ENCODE results near the gene PNMA8A.
"Not testable (repeated sequence)": the region's sequence is repeated elsewhere in the genome, so short reads cannot be mapped to it uniquely, and the experiment has no call there.

PNMA8A gene, protein sequence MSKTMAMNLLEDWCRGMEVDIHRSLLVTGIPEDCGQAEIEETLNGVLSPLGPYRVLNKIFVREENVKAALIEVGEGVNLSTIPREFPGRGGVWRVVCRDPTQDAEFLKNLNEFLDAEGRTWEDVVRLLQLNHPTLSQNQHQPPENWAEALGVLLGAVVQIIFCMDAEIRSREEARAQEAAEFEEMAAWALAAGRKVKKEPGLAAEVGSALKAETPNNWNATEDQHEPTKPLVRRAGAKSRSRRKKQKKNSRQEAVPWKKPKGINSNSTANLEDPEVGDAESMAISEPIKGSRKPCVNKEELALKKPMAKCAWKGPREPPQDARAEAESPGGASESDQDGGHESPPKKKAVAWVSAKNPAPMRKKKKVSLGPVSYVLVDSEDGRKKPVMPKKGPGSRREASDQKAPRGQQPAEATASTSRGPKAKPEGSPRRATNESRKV

DNA sequence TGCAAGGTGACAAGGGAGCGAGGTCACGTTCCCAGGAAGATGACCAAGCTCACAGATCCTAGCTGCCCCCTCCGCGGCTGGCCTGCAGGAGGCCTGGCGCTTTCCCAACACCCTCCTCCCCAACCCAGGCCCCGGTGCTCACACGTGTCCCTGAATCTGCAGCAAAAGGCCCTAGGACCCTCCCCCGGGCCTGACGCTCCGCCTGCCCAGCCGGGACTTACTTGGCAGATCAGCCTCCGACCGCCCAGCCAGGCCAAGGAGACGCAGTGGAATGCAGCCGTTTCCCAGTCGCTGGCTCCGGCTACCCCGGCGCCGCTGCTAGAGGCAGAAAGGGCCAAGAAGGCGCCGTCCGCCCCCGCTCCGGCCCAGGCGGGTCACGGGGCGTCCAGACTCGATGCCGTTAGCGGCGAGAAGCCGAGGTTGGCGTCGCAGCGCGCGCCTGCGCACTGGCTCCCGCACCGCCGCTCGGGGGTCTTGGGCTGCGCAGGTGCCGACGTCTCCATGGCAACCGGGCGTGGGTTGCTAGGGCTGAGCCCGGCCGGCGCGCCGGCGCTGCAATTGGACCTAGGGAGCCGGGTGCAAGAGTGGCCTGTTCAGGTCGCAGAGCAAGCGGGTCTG lies at the start of gene PNMA8A:
Gene PNMA8A (minus strand): TSS at position 448 of the 618 bp plus-strand sequence. CDS start 528 bp downstream, outside the sequence.
- no peak for DNase-seq

- no peak for DNase-seq
Measured at GRCh38 chr19:46520616-46521015, 49.3 kb upstream of the PNMA8A start.

DNA sequence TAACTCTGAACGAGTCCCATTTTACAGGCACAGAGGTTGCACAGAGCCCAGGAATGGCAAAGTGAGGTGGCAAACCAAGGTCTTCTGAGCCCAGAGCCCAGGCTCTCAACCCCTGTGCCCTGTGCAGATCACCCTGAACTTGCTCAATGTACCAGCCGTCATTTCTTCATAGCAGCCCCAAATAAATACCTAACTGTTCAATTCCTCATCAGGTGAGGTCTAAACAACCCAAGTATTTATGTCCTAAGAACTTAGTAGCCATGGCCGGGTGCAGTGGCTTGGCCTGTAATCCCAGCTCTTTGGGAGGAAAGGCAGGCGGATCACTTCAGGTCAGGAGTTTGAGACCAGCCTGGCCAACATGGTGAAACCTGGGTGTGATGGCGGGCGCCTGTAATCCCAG lies 46.1 kb upstream of the PNMA8A start:
- DNase-seq: no peak

DNA sequence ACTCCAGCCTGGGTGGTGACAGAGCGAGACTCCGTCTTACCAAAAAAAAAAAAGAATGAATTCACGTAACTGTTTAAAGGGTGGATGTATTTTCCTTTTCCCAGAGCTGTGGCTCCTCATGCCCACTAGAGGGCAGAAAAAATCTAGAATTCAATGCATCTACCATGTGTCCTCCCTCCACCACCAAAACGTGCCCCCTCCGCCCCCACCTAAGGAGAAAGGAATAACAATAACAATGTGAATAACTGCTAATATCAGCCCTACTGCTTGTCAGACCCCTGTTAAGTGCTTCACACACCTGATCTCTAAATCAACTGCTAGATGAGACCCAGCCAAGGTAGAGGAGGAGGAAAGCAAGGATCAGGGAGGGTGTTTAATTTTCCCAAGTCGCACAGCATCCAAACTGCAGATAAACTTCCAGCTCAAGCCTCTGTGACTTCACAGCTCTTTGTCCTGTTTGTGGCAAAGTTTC lies 44.6 kb upstream of the PNMA8A start:
- no peak for DNase-seq

DNA sequence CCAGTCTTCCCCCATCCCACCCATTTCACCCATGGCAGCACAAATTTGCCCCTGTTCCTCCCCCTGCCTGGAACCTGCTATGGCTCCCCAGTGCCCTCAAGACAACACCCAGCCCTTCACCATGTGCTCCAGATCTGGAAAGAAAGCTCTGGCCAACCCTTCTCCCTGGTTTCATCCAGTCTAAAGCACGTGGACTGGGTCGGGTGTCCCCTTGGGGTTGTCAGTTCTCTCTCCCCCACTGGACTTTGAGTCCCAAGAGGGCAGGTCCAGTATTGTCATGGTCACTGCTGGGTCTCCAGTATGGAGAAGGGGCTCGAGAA lies 43.9 kb upstream of the PNMA8A start:
- DNase-seq: no peak

DNA sequence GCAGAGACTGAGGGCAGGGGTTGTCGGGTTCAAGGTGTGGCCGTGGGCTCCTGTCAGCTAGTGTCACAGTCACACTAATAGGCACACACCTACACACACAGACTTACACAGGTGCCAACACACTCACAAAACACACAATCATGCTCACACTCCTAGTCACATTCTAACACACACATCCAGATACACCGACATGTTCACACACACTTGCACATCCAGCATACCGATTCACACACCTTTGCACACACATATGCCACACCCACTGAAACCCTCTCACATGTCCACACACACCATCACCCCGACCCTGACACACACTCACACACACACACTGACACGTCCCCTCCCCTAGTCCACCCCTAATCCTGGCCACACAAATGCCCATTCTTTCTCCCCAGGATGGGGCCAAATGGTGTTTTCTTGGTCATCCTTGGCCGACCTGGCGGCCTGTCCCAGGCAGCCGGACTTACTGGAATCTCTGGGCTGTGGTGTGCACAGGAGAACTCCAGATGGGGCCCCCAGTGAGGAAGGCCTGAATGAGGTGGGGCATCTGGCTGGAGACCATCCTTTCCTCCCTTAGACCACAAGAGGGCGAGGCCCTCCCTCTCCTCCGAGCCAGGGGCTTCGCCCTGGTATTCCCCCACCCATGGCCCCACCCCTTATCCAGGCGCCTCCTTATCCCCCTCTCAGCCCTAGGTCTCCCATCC lies 43.4 kb upstream of the PNMA8A start:
- DNase-seq: no peak

DNA sequence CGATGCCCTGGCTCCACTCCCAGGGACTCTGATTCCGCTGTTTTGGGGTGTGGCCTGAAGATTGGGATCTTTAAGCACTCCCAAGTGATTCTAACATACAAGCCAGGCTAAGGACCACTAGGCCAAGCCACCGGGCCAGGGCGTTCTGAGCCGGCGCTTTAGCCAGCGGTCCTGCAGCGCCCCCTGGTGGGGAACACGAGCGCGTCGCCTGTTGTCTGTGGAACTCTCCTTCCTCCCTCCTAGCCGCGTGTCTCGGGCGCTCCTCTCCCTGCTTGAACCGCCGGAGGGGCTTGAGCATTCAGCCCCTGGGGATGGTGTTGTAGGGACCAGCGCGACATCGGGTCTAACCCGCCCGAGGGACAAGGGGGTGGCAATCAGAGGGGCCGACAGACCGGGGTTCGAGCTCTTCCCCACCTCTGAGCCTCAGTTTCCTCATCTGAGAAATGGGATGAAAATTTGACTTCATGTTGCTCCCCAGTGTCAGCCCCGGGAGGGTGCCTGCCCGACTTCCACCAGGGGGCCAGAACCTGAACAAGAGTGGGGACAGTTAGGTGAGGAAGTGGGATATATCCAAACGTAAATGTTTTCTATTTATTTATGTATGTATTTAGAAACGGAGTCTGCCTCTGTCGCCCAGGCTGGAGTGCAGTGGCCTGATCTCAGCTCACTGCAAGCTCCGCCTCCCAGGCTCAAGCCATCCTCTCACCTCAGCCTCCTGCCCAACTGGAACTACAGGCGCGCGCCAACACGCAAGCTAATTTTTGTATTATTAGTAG lies 42.3 kb upstream of the PNMA8A start:
- DNase-seq: peak; percentile 90

- no peak for DNase-seq
Measured at GRCh38 chr19:46511237-46511636, 39.9 kb upstream of the PNMA8A start.

- DNase-seq: no peak
Measured at GRCh38 chr19:46508206-46508605, 36.8 kb upstream of the PNMA8A start.

GRCh38 chr19:46503848-46504453 lies 32.6 kb upstream of the PNMA8A start:
- DNase-seq: no peak

- DNase-seq: no peak
Measured at GRCh38 chr19:46502891-46503290, 31.5 kb upstream of the PNMA8A start.

GRCh38 chr19:46499692-46500091 lies 28.3 kb upstream of the PNMA8A start:
- DNase-seq: no peak

GRCh38 chr19:46497773-46498172 lies 26.4 kb upstream of the PNMA8A start:
- DNase-seq: no peak

- DNase-seq: not testable (repeated sequence)
Measured at GRCh38 chr19:46496886-46497285, 25.5 kb upstream of the PNMA8A start.

- no peak for DNase-seq
Measured at GRCh38 chr19:46496304-46496703, 24.9 kb upstream of the PNMA8A start.

GRCh38 chr19:46495786-46496099 lies 24.4 kb upstream of the PNMA8A start, which contains the start of gene PNMA8B:
Gene PNMA8B (minus strand): TSS chr19:46495867. CDS start chr19:46495465, 402 bp downstream.
- DNase-seq: no peak

GRCh38 chr19:46494941-46495785 lies 23.8 kb upstream of the PNMA8A start:
- no peak for DNase-seq

GRCh38 chr19:46494146-46494940 lies 23.0 kb upstream of the PNMA8A start:
- DNase-seq: no peak

- DNase-seq: no peak
Measured at GRCh38 chr19:46493236-46494145, 22.1 kb upstream of the PNMA8A start.

DNA sequence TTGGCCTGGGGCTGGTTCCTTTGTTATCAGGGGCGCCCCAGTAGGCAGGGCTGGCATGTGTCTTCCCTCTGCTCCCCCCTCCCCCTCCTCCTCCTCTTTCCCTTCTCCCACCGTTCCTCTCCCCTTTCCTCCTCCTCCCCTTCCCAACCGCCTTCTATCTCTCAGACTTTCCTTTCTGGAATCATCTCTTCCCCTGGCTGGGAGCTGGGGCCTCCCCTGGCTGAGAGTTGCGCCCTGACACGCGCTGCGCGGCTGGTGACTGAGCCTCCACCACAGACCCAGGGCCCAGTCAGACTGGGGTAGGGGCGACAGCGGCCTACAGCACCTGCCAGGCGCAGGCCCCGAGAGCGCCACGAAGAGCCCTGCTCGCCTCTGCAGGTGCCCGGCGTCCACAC lies 21.5 kb upstream of the PNMA8A start:
- DNase-seq: no peak

Measured in activated CD4-positive, CD25-positive, alpha-beta regulatory T cell treated with anti-CD3 and anti-CD28 coated beads, Interleukin-2, amount 50 U/mL, for 72 hours (primary cell).